GM19452 (cell line): ENCODE measurements around the gene ADPRS.

Source experiments
- ATAC-seq: cut with Tn5 transposase; IDR thresholded peaks from one replicate; pipeline ENCODE4 v1.9.1; 2021; ENCODE audit not compliant: unreplicated experiment

ADPRS gene

GRCh38 chr1:36087233-36088123 lies 1.2 kb upstream of the ADPRS start:
- ATAC-seq, result no peak

- peak; percentile 13 for ATAC-seq
These were observed 471 bp upstream of the ADPRS start for GRCh38 chr1:36088265-36088576.

GRCh38 chr1:36089393-36090121 lies 865 bp downstream of the ADPRS start:
- ATAC-seq, result no peak

GRCh38 chr1:36091141-36091540 lies 2.4 kb downstream of the ADPRS start:
- no peak for ATAC-seq

GRCh38 chr1:36091698-36092097 lies 3.0 kb downstream of the ADPRS start:
- ATAC-seq, result no peak

GRCh38 chr1:36092166-36092797 lies 3.6 kb downstream of the ADPRS start:
- no peak for ATAC-seq

- ATAC-seq, result no peak
These were observed 4.1 kb downstream of the ADPRS start for GRCh38 chr1:36092798-36093185.

GRCh38 chr1:36093226-36093625 lies 4.5 kb downstream of the ADPRS start:
- ATAC-seq, result no peak

- ATAC-seq, result no peak
These were observed 5.2 kb downstream of the ADPRS start for GRCh38 chr1:36093929-36094328.

GRCh38 chr1:36094621-36095061 lies 5.9 kb downstream of the ADPRS start:
- ATAC-seq, result no peak

GRCh38 chr1:36095760-36096405 lies 7.2 kb downstream of the ADPRS start:
- ATAC-seq, result no peak

GRCh38 chr1:36096500-36097432 lies 8.1 kb downstream of the ADPRS start:
- ATAC-seq, result no peak

- no peak for ATAC-seq
These were observed 9.2 kb downstream of the ADPRS start for GRCh38 chr1:36097693-36098585.

- no peak for ATAC-seq
These were observed 10.1 kb downstream of the ADPRS start for GRCh38 chr1:36098650-36099365.

GRCh38 chr1:36099681-36100341 lies 11.1 kb downstream of the ADPRS start:
- ATAC-seq, result no peak

- no peak for ATAC-seq
These were observed 11.7 kb downstream of the ADPRS start for GRCh38 chr1:36100376-36100775.

- ATAC-seq, result no peak
These were observed 12.9 kb downstream of the ADPRS start for GRCh38 chr1:36101546-36101945.

- no peak for ATAC-seq
These were observed 17.6 kb downstream of the ADPRS start for GRCh38 chr1:36106269-36106668.
